SK-N-MC (cell line): ENCODE measurements around the gene NRIP2.

Source experiments
- DNase-seq: peaks from one replicate; pipeline ENCODE4 v3.0.0-alpha.2; 2011; ENCODE audit warnings: low read depth, low spot score
- H3K27ac ChIP-seq: fragments of 200-600 bp; sonication (generic); 2 replicates; pipeline ENCODE4 v1.5.1; 2016; ENCODE audit warnings: mixed run types
- H3K36me3 ChIP-seq: fragments of 200-600 bp; sonication (generic); 2 replicates; pipeline ENCODE4 v1.6.1; 2017; ENCODE audit warnings: antibody characterized with exemption, low read length, mixed read lengths; ENCODE audit not compliant: insufficient read depth
- H3K4me3 ChIP-seq: fragments of 200-600 bp; sonication (generic); 2 replicates; pipeline ENCODE4 v1.5.1; 2016
- H3K9ac ChIP-seq: fragments of 200-600 bp; sonication (generic); 2 replicates; pipeline ENCODE4 v1.8.0; 2017; ENCODE audit warnings: mixed run types, mixed read lengths; ENCODE audit not compliant: insufficient read length
- H3K9me3 ChIP-seq: fragments of 200-600 bp; sonication (generic); 2 replicates; pipeline ENCODE4 v1.6.1; 2017; ENCODE audit warnings: low read depth, mild to moderate bottlenecking, antibody characterized with exemption, low read length, moderate library complexity, mixed read lengths
- EZH2 ChIP-seq: fragments of 200-600 bp; sonication (generic); IDR thresholded peaks from one replicate; pipeline ENCODE4 v1.6.1; 2017; ENCODE audit warnings: antibody characterized with exemption
- FOXP2 ChIP-seq: optimal IDR thresholded peaks from 2 replicates; pipeline ENCODE3; 2011; ENCODE audit warnings: mild to moderate bottlenecking, moderate library complexity; ENCODE audit not compliant: insufficient read depth; ENCODE audit errors: extremely low read length, control extremely low read depth
- POLR2AphosphoS5 ChIP-seq: IDR thresholded peaks from 2 replicates; pipeline ENCODE4 v1.6.1; 2012; ENCODE audit warnings: mild to moderate bottlenecking, low read depth, low read length, borderline replicate concordance

NRIP2 gene

DNA sequence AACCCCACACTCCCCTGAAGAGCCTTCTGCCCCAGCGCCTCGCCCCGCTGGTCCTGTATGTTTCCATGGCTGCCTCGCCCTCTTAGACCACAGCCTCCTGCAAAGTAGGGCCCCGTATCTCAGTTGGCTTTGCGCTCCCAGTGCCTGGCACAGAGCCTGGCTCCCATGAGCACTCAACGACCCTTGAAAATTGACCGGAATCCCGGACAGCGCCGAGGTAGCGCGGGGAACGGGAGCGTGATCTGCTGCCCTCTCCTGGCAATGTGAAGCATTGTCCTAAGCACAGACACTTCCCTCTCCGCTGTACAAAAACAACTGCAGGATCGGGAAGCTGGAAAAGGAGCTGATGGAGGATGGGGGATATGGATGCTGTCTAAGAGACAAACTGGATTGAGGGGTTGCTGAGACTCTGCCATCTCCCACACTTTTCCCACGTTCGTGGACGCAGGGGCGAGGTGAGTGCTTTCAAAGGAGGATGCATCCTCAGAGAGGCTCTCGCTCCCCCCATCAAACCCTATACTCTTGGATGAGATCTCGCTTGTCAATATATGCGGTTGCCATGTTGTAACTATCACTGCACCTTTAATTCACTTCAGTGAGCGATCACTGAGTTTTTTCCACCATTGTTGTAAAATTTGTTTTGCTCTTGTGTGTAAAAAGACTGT, 50.8 kb downstream of the NRIP2 start:
- no peaks in the 10 kb centered on the region for H3K9me3 ChIP-seq
- no peak for DNase-seq
- TF ChIP-seq FOXP2 (no peak), POLR2AphosphoS5 (no peak), EZH2 (no peak)
- no peak overlapping the region for H3K9ac ChIP-seq
- H3K27ac ChIP-seq: no peak overlapping the region
- peak overlapping the region; percentile 76 for H3K4me3 ChIP-seq
- no peaks in the 10 kb centered on the region for H3K36me3 ChIP-seq

DNA sequence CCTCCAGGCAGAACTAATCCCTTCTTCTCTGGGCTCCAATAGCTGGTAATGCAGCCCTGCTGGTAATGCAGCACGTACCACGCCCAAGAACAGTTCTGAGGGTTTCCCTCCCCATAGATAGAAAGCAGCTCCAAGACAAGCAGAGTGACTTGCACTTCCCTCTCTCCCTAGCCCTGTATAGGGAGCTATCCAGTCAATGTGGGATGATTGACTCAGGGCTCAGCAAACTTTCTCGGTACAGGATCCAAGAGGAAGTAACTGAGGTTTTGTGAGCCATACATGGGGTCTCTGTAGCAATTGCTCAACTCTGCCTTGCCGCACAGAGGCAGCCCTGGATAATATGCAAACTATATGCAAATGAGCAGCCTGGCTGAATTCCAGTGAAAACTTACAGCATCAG, 55.6 kb downstream of the NRIP2 start:
- no peak for TF ChIP-seq EZH2
- TF ChIP-seq POLR2AphosphoS5: no peak
- Histone ChIP-seq H3K9ac (no peak overlapping the region), H3K27ac (no peak overlapping the region), H3K36me3 (no peaks in the 10 kb centered on the region), H3K4me3 (no peak overlapping the region), H3K9me3 (no peaks in the 10 kb centered on the region)
- no peak for DNase-seq

DNA sequence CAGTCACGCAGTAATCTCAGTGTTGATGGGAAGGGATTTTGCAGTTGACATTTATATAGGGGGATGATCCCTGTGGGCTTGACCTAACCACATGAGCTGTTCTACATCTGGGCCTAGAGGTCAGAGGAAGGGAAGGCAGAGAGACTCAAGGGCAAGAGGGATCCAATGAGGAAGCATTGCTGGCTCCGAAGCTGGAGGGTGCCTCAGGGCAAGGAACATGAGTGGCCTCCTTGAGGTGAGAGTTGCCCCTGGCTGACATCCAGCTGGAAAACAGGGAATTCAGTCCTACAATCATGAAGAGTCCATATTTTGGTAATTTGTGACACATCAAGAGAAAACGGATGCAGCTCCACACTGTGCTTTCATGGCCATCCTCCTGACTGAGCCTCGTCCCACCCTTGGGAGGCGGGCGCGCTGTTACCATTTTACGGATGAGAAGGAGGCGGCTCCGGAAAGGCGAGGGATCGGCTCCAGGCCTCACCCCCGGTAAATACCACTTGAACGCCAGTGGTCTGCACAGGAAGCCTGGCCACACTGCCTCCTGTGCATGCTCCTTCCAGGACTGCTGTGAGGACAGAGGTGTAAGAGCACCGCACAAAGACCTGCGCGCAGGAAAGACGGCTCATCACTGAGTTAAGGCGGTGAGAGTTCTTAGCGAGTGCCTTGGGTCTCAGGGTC, 58.6 kb downstream of the NRIP2 start:
- Histone ChIP-seq H3K36me3 (no peaks in the 10 kb centered on the region), H3K4me3 (no peak overlapping the region), H3K9ac (no peak overlapping the region), H3K9me3 (no peaks in the 10 kb centered on the region), H3K27ac (no peak overlapping the region)
- TF ChIP-seq EZH2 (no peak), POLR2AphosphoS5 (no peak), FOXP2 (no peak)
- no peak for DNase-seq

DNA sequence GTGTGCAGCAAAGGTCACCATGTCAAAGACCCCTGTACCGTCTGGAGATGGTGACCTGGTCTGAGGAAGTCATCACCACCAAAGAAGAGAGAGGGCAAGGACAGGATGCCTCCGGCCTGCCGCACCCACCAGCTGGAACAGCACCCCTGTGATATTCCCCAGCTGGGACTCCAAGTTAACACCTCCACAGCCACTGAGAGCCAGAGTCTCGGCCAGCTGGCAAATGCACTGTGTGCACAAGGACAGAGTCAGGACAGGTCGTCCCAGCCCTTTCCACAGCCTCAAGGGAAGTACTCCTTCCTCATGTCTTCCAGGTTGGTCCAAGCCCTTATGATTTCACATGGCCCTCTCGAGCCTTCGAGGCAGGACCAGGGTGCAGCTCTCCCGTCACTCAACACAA, 59.4 kb downstream of the NRIP2 start:
- H3K9me3 ChIP-seq: no peaks in the 10 kb centered on the region
- DNase-seq: no peak
- no peak overlapping the region for H3K27ac ChIP-seq
- H3K36me3 ChIP-seq: no peaks in the 10 kb centered on the region
- no peak overlapping the region for H3K4me3 ChIP-seq
- H3K9ac ChIP-seq: no peak overlapping the region
- TF ChIP-seq FOXP2 (no peak), EZH2 (no peak), POLR2AphosphoS5 (no peak)
